HepG2 (cell line): ENCODE results near the gene TADA1. TPM values are rescaled to one million over a fixed set of nuclear protein-coding genes. Genes with fewer than 3 reads are reported as not detected.

ENCODE experiments used
- EP300 ChIP-seq, 3 experiments: sonication (generic) in 1 of 3; formaldehyde crosslinking in 1 of 3; IDR thresholded peaks; 2 replicates each; pipeline versions ENCODE4 v1.5.1 to v1.6.1; 2011 to 2020; ENCODE audit warnings: low read depth in 2 of 3, low read length in 2 of 3, borderline replicate concordance in 1 of 3, improper control_type of control experiment in 1 of 3, mild to moderate bottlenecking in 1 of 3, missing genetic modification reagents in 1 of 3, moderate library complexity in 1 of 3
- GZF1 ChIP-seq: sonication (generic); formaldehyde crosslinking; IDR thresholded peaks from 2 replicates; pipeline ENCODE4 v1.5.1; 2020; ENCODE audit warnings: mild to moderate bottlenecking, missing genetic modification reagents
- ISX ChIP-seq: sonication (generic); formaldehyde crosslinking; conservative IDR thresholded peaks from 2 replicates; pipeline ENCODE4 v1.5.0; 2020; ENCODE audit warnings: missing genetic modification reagents
- MLLT10 ChIP-seq: sonication (generic); formaldehyde crosslinking; IDR thresholded peaks from 2 replicates; pipeline ENCODE4 v1.4.0; 2020; ENCODE audit warnings: missing genetic modification reagents
- MTA3 ChIP-seq: sonication (generic); formaldehyde crosslinking; IDR thresholded peaks from 2 replicates; pipeline ENCODE4 v1.4.0; 2020; ENCODE audit warnings: missing genetic modification reagents
- NR2F6 ChIP-seq, 2 experiments: IDR thresholded peaks; 2 replicates each; pipeline ENCODE4 v1.6.1; 2016; ENCODE audit warnings: antibody characterized with exemption in 1 of 2, mild to moderate bottlenecking in 1 of 2
- PCBP1 ChIP-seq: fragments of 200-400 bp; formaldehyde crosslinking; IDR thresholded peaks from 2 replicates; pipeline ENCODE4 v1.6.1; 2017; ENCODE audit warnings: mild to moderate bottlenecking, low read depth, low read length, borderline replicate concordance
- PLSCR1 ChIP-seq: sonication (generic); formaldehyde crosslinking; IDR thresholded peaks from 2 replicates; pipeline ENCODE4 v1.5.0; 2020; ENCODE audit warnings: missing genetic modification reagents, mild to moderate bottlenecking, borderline replicate concordance
- RAD51 ChIP-seq: fragments of 450-650 bp; IDR thresholded peaks from 2 replicates; pipeline ENCODE4 v1.6.1; 2016; ENCODE audit warnings: borderline replicate concordance
- REPIN1 ChIP-seq: sonication (generic); formaldehyde crosslinking; IDR thresholded peaks from 2 replicates; pipeline ENCODE4 v1.8.0; 2022; ENCODE audit warnings: missing genetic modification reagents, low read depth, mild to moderate bottlenecking, borderline replicate concordance
- TARDBP ChIP-seq: sonication (generic); formaldehyde crosslinking; IDR thresholded peaks from 2 replicates; pipeline ENCODE4 v1.8.0; 2022; ENCODE audit warnings: mild to moderate bottlenecking, missing genetic modification reagents
- ZBTB3 ChIP-seq: sonication (generic); formaldehyde crosslinking; IDR thresholded peaks from 2 replicates; pipeline ENCODE4 v1.4.0; 2020; ENCODE audit warnings: low read depth, mild to moderate bottlenecking, moderate library complexity, missing genetic modification reagents, borderline replicate concordance
- ZNF354B ChIP-seq: sonication (generic); formaldehyde crosslinking; IDR thresholded peaks from 2 replicates; pipeline ENCODE4 v1.8.0; 2022; ENCODE audit warnings: mild to moderate bottlenecking, missing genetic modification reagents
- ZNF383 ChIP-seq: sonication (generic); formaldehyde crosslinking; IDR thresholded peaks from 2 replicates; pipeline ENCODE4 v1.4.0; 2020; ENCODE audit warnings: missing genetic modification reagents, mild to moderate bottlenecking, borderline replicate concordance
- ZNF414 ChIP-seq: sonication (generic); formaldehyde crosslinking; IDR thresholded peaks from 2 replicates; pipeline ENCODE4 v1.5.0; 2020; ENCODE audit warnings: missing genetic modification reagents
- ZNF496 ChIP-seq: sonication (generic); formaldehyde crosslinking; IDR thresholded peaks from 2 replicates; pipeline ENCODE4 v1.8.1; 2023; ENCODE audit warnings: mild to moderate bottlenecking, moderate library complexity, missing genetic modification reagents; ENCODE audit not compliant: insufficient replicate concordance
- ZNF646 ChIP-seq: sonication (generic); formaldehyde crosslinking; IDR thresholded peaks from 2 replicates; pipeline ENCODE4 v1.9.0; 2021; ENCODE audit warnings: mild to moderate bottlenecking, missing genetic modification reagents
- ZNF670 ChIP-seq: sonication (generic); formaldehyde crosslinking; IDR thresholded peaks from 2 replicates; pipeline ENCODE4 v1.8.0; 2022; ENCODE audit warnings: mild to moderate bottlenecking, missing genetic modification reagents, borderline replicate concordance
- ZNF672 ChIP-seq: sonication (generic); formaldehyde crosslinking; IDR thresholded peaks from 2 replicates; pipeline ENCODE4 v1.8.1; 2022; ENCODE audit warnings: missing genetic modification reagents
- ZNF776 ChIP-seq: sonication (generic); formaldehyde crosslinking; IDR thresholded peaks from 2 replicates; pipeline ENCODE4 v1.4.0; 2020; ENCODE audit warnings: mild to moderate bottlenecking, missing genetic modification reagents
- polyA plus RNA-seq, 8 experiments: library from polyadenylated mRNA; depleted of rRNA in 3 of 8; stranded (reverse) in 7 of 8; unstranded in 1 of 8; fragments of >200 nt; fragmentation: Illumina TruSeq in 4 of 8; extraction: Trizol in 4 of 8; gene quantifications; 2 replicates each; pipeline versions ENCODE4 v1.2.1 to v1.2.3, GENCODE V29; 2011 to 2016; ENCODE audit warnings: low read depth in 4 of 8, missing spikeins in 1 of 8, mixed read lengths in 1 of 8; ENCODE audit not compliant: insufficient read depth in 1 of 8
- total RNA-seq, 5 experiments: library from RNA; depleted of rRNA; stranded (reverse); fragments of >200 nt; fragmentation: Illumina TruSeq; extraction: Trizol; gene quantifications; 2 replicates each; pipeline ENCODE4 v1.2.3, GENCODE V29; 2016; ENCODE audit warnings: low read depth in 1 of 5

The TADA1 gene
- total and polyA plus RNA-seq, 2 of the 13 experiments (the other 11 are each of a cell fraction or from before 2014, with no cell fraction given): 28.3 to 29.1 TPM

DNA sequence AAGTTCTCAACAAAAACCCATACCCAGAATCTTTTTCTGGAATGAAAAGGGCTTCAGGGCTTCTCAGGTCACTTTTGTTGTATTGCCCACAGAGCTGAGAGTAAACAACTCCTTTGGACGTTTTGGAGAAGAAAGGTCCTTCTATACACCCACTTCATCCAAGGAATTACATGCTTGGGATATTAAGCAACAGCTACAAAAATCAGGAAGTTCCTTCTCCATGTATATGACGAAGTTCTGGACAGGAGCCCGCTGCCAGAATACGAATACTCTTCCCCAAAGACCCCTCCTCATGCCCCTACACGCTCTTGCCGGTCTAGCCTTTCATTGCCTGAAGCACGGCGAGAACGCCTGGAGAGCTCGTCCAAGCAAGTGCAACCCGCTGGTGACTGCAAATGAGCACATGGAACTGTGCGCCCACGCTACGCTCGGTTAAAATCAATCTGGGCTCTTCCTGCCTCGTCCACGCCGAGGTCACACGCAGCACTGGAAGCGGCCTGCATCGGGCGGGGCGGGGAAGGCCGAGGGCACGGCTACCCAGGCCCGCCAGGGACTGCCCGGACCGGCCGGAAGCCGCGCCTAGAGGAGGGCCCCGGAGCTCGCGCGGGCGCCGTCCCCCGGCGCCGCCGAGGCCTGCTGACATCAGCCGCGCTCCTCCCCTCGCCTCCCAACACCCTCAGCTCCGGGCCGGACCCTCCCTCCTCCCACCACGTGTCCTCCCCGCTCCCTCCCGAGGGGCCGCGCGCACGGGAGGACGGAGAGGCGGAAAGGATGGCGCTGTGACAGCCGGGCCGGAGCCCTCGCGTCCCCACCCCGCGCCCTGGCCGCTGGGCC is 37.1 kb downstream of the TADA1 start, which contains the start of gene POGK (continued):
- TF ChIP-seq ZNF354B (CRISPR knock-in tag) (no peak), ZNF646 (CRISPR knock-in tag) (no peak), ZNF672 (no peak), EP300 (IDR thresholded peaks at IDR 0.05; ENCODE audit: low read depth in 2 of 2, low read length in 2 of 2) (0 out of 4 replicates have a peak, but pooled peaks of 1 of the 2 experiments have one; percentile 7), EP300 (CRISPR knock-in tag; IDR thresholded peaks at IDR 0.05; ENCODE audit: borderline replicate concordance) (0 out of 2 replicates have a peak, but pooled peaks have one; percentile 35), ZNF776 (CRISPR knock-in tag) (peak; percentile 69; the same call in 1 of the 2 replicates), REPIN1 (CRISPR knock-in tag) (peak; percentile 60; the same call in 1 of the 2 replicates), RAD51 (no peak), PLSCR1 (CRISPR knock-in tag) (no peak), ZBTB3 (no peak), ZNF670 (CRISPR knock-in tag) (peak; percentile 94; the same call in 1 of the 2 replicates), MLLT10 (CRISPR knock-in tag) (no peak), MTA3 (no peak), PCBP1 (no peak), ZNF496 (CRISPR knock-in tag) (no peak), GZF1 (CRISPR knock-in tag) (0 out of 2 replicates have a peak, but pooled peaks have one; percentile 75), ZNF414 (CRISPR knock-in tag) (peak; percentile 26; the same call in 1 of the 2 replicates), NR2F6 (IDR thresholded peaks at IDR 0.05) (peak; percentile 12; the same call in 1 of the 2 replicates), NR2F6 (CRISPR knock-in tag; IDR thresholded peaks at IDR 0.05) (0 out of 2 replicates have a peak, but pooled peaks have one; percentile 21), ZNF383 (CRISPR knock-in tag) (no peak), TARDBP (CRISPR knock-in tag) (peak; percentile 43; the same call in 1 of the 2 replicates), ISX (CRISPR knock-in tag) (0 out of 2 replicates have a peak, but pooled peaks have one; percentile 84)
